ENCODE data around the gene MAPK4.
"Not testable (repeated sequence)": the region's sequence is repeated elsewhere in the genome, so short reads cannot be mapped to it uniquely, and the experiment has no call there.

The MAPK4 gene

DNA sequence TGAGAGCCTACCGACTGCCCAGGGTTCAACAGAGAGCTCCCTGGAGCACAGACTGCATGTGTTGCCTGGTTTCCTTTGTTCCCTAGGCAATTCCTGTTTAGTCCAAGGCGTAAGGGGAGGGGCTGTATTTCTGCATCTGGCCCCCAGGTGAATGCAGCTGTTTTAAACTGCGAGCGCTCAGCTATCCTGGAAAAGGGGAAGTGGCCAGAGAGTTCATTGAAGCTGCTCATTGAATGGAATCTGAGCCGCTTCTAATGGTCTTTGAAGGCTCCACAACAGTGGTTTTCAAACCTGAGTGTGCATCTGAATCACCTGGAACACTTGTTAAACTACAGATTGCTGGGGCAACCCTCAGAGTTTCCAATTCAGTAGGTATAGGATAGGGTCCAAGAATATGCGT, 18.1 kb downstream of the MAPK4 start:
- no peak for DNase-seq (ENCODE audit: low read depth)

GRCh38 chr18:50578651-50579050, 18.8 kb downstream of the MAPK4 start:
- DNase-seq (ENCODE audit: low read depth), result no peak

GRCh38 chr18:50579061-50579774, 19.3 kb downstream of the MAPK4 start:
- no peak for DNase-seq (ENCODE audit: low read depth)

DNA sequence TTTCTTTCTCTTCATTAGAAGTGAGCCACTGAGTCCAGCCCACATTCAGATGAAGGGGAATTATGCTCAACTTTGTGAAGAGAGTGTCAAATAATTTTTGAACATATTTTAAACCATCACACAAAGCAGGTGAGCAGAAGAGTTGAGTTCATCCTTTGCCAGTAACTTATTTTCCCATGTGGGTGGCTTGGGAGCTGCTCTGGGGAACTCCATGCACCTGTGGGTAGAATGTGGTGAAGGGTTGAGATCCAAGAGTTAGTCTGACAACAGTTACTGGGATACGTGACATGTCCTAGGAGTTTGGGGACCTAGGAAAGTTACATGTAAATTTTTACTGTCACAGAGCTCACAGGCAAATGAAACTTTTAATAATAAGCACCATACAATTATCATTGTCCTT, 21.6 kb downstream of the MAPK4 start:
- no peak for DNase-seq (ENCODE audit: low read depth)

GRCh38 chr18:50582500-50582899, 22.6 kb downstream of the MAPK4 start:
- no peak for DNase-seq (ENCODE audit: low read depth)

DNA sequence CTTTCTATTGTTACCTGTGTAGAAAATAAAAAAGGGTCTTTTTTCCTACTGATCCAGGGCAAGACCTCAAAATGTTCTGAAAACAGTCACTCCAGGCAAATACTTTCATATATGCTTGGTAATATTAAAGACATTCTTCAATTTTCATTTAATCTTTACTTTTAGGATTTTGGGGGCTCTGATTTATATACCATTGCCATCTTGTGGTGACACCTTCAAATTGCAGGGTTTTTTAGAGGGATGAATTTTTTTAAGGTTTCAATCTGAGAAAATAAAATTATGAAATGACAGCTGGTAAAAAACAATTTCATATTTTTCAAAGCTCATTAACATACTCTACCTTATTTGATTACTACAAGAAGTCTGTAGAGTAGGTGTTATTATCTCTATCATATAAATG, 26.8 kb downstream of the MAPK4 start:
- DNase-seq (ENCODE audit: low read depth), result no peak

DNA sequence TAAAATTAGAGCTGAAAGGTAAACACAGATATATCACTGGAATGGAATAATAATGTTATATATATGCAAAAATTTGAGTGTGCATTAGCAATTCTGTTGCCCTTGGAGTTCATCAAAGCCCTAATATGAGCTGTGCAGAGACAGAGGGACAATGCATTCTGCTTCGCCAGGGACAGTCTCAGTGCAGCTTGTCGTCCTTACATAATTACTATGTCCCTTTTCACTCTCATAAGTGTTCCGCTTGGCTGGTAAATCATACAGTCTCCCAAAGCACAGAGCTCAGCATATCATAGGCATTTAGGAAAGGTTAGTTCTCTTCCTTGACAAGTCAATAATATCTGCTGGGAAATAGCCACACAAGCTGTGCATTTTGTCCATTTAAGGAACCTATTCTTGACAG, 30.7 kb downstream of the MAPK4 start:
- DNase-seq (ENCODE audit: low read depth), result no peak

GRCh38 chr18:50594012-50594411, 34.1 kb downstream of the MAPK4 start:
- DNase-seq (ENCODE audit: low read depth), result no peak

GRCh38 chr18:50594942-50595341, 35.1 kb downstream of the MAPK4 start:
- DNase-seq (ENCODE audit: low read depth), result no peak

- no peak for DNase-seq (ENCODE audit: low read depth)
These were observed 42.6 kb downstream of the MAPK4 start for GRCh38 chr18:50602466-50602865.

DNA sequence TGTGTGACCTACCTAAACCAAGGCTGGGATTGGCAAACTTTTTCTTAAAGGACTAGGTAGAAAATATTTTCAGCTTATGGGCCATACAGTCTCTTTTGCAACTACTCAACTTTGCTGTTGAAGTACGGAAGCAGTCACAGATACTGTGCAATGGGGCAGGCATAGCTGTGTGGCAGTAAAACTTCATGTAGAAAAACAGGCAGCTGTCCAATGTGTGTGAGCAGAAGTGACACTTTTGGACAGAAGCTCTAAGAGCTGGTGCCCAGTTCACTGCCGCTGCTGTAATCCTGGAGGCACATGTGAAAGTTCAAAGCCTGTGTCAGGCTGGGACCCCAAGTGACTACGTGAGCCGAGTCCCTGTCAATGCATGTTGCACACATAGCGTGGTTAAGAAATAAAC, 46.7 kb downstream of the MAPK4 start:
- no peak for DNase-seq (ENCODE audit: low read depth)

GRCh38 chr18:50607378-50607926, 47.6 kb downstream of the MAPK4 start:
- DNase-seq (ENCODE audit: low read depth), result no peak

DNA sequence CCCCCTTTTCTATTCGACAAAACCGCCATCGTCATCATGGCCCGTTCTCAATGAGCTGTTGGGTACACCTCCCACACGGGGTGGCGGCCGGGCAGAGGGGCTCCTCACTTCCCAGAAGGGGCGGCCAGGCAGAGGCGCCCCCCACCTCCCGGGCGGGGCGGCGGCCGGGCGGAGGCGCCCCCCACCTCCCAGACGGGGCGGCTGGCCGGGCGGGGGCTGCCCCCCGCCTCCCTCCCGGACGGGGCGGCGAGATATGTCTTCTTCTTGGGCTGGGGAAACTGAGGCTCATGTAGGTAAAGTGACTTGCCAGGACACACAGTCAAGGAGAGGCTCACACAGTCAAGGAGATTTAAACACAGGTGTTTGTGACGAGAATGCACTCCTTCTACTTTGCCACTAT, 49.3 kb downstream of the MAPK4 start:
- DNase-seq (ENCODE audit: low read depth), result not testable (repeated sequence)

- DNase-seq (ENCODE audit: low read depth), result no peak
These were observed 50.5 kb downstream of the MAPK4 start for GRCh38 chr18:50610349-50610748.

DNA sequence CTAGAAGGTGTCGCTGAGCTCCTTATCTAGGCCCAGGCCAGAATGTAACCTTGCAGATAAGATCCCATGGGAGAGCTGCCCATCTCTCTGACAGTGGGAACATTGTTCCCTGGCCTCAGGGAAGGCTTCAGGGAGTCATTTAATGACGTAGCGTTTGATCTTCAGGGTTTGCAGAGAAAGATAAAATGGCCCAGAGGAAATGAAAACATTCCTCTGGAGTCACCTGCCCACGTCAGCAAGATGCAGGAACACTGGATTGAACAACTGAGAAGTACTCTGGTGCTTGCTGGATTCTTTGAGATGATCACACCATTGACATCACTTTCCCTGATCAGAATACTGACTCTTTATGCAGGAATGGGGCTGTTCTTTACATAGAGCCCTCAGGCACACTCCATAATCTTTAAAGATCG, 51.6 kb downstream of the MAPK4 start:
- no peak for DNase-seq (ENCODE audit: low read depth)

DNA sequence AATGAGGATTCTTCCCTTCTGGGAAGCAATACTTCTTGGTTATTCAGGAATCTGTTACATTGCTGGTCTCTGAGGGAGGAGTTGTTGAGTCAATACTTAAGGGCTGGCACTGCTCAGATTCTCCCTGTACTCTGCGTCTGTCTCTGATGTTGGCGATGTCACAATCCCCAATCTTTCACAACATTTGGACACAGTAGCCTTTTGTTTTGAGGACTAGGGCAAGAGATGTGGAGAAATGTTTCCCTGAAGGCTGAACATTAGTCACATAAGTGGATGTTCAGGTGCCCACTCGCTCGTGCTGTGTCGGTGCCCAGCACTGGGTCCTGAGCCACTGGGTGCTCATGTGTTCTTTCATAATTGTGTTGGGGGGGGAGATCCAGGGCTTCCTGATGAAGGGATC, 55.0 kb downstream of the MAPK4 start:
- DNase-seq (ENCODE audit: low read depth), result peak; percentile 8

DNA sequence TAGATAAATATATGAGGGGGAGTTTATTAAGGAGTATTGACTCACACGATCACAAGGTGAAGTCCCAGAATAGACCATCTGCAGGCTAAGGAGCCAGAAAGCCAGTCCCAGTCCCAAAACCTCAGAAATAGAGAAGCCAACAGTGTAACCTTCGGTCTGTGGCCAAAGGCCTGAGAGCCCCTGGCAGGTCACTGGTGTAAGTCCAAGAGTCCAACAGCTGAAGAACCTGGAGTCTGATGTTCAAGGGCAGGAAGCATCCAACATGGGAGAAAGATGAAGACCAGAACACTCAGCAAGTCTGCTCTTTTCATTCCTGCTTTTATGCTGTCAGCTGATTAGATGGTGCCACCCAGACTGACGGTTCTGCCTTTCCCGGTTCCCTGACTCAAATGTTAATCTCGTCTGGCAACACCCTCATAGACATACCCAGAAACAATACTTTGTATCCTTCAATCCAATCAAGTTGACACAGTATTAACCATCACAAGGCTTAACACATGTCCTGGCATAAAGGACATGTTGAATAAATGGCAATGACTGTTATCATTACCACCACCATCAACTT, 56.7 kb downstream of the MAPK4 start:
- no peak for DNase-seq (ENCODE audit: low read depth)

GRCh38 chr18:50619861-50620275, 60.0 kb downstream of the MAPK4 start:
- no peak for DNase-seq (ENCODE audit: low read depth)

DNA sequence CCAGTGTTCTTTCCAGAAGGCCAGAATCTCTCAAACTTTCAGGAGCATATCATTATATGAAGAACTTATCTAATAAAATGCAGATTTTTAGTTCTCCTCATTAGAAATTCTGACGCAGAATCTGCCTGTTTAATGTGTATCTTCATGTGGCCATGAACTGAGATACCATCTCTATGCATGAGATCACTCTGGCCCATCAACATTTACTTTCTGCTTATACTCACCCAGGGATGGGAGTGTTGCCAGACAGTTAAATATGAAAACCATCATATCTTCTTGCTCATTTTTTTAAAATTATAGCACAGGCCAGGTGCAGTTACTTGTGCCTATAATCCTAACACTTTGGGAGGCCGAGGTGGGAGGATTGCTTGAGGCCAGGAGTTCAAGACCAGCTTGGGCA, 60.4 kb downstream of the MAPK4 start:
- DNase-seq (ENCODE audit: low read depth), result no peak

DNA sequence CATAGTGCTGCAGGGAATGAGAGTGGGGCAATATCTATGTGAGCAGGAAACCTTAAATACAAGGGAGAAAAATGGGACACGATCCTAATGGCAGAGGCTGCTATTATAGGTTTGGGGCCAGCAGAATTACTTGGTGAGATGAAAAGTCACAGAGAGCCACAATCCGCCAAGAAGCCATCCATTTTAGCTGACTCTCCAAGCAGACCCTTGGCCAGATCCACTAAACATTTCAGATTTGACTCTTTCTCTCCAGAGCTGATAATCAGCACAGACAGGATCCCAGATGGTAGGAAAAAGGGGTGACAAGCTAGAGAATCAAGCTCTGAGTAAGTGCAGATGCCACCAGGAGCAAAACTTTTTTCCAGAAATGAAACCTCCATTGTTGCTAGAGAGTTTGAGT, 61.5 kb downstream of the MAPK4 start:
- no peak for DNase-seq (ENCODE audit: low read depth)

DNA sequence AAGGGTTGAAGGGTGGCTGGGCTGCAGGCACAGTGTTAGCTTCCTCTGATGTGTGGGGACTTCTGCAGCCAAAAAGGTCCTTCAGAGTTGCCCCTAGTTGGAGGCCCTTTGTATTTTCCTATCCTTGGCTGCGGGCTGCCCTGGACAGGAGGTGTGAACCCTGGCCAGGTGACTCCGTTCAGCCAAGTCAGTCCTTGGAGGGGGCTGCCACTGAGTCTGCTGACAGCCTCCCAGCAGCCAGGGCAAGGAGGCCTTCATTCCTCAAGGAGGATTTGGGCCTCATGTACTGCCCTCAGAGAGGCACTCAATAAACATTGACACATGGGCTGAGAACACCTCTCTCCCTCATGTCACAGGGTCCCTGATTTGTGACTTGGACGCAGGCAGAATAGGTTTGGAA, 62.4 kb downstream of the MAPK4 start:
- no peak for DNase-seq (ENCODE audit: low read depth)

DNA sequence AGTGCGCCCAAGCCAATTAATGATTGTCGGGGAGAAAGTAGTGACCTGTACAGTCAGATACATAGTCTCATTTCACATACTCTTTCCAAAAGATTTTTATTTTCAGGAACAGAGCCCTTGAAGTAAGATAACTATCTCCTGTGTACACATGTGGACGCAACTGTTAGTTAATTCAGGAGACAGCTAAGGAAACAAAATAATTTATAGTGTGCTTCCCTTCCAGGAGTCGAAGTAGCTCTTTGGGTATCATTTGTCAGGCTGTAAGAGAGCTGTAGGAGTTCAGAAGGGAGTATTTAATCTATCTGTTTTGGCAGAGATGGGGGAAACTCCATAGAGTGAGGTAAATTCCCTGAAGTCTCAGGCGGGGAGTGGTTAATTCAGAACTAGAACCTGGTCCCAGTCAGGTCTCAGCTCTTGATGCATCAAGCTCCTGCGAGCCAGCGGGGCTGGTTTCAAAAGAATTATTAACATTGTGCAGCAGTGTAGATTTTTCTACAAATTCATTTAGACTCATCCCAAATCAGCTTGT, 63.0 kb downstream of the MAPK4 start:
- DNase-seq (ENCODE audit: low read depth), result no peak

GRCh38 chr18:50623694-50624352, 63.9 kb downstream of the MAPK4 start:
- no peak for DNase-seq (ENCODE audit: low read depth)

Data from GM04503 (cell line).